Measurements from ENCODE around the gene ANXA3. TPM values are rescaled to one million over a fixed set of nuclear protein-coding genes. Genes with fewer than 3 reads are reported as not detected.

The ANXA3 gene
- total RNA-seq, 4 donors from 2014 or later = 45.7 to 84.9 (median 61.1) TPM

DNA sequence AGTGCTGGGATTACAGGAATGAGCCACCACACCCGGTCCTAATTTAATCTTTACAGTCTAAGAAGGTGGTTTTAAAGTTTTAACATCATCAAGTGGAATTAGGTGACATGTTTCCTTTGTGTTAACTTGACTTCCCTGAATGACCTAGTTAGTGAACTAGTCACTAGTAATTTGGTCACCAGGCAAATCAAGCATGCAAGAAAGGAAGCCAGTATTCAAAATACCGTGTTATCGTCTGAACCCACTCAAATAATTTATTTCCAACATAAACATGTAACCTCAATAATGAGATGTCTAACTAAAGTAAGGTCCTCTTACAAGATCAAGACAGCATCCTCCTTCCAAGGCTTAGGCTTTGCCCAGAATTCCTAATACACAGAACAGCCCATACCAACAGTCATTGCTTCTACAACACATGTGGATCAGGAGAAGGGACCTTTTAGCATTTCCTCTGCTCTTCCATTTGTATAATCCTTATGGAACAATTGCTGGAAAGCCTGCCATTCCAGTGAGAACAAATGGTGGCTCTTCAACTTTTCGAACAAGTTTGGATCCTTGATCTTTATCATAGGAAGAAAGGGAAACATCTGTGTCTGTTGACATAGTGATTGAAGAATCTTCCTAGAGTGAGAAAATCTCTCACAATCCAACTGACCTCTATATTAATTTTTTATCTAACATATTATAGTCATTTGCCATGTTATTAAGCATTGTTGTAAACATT is 97.2 kb downstream of the ANXA3 start:
- no peaks in the 10 kb centered on the region for H3K9me3 ChIP-seq
- H3K27ac ChIP-seq = peak overlapping the region in 2 of 4 donors; percentile 87 to 90
- intact Hi-C loops (cut with DNase I) = no loop called here
- 60 to 82% methylated on average over 4 of the region's 4 CpGs for WGBS, 2 donors
- H3K4me1 ChIP-seq = peaks cover 23 to 96% (median 38%) of the 10 kb centered on the region in 3 donors
- H3K27me3 ChIP-seq = no peaks in the 10 kb centered on the region
- TF ChIP-seq POLR2A (IDR thresholded peaks at IDR 0.05) = no peak
- no peak overlapping the region for H3K4me3 ChIP-seq
- H3K36me3 ChIP-seq = no peaks in the 10 kb centered on the region
- DNase-seq = no peak

DNA sequence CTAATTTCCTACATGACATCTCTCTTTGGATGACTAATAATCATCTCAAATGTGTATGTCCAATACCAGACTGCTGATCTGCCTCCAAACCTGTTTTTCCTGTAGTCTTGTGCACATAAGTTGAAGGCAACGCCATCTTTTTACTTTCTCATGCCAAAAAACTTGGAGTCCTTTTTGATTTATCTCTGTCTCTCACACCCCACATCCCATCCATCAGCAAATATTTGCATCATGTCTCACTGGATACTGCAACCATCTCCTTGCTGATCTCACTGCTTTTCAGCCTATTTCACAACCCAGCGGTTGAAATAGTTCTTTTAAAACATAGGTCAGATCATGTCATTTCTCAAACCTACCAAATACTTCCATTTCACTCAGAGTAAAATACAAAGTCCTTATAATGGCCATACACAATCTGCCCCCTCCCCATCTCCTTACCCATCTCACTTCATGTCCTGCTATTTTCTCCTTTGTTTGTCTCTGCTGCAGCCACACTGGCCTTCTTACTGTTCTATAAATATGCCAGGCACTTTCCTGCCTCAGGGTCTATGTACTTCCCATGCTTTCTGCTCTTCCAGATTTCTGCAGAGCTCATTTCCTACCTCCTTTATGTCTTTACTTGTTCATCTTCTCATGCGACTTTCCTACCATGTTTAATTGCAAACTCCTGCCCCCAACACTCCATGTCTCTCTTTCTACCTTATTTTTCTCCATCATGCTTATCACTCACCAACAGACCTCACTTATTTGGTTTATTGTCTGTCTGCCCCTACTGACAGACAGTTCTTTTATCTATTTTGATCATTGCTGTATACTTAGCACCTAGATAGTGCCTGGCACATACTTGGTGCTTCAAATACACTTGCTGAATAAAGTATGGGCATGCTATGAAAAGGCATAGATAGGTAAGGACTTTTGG is 98.8 kb downstream of the ANXA3 start:
- no peak for DNase-seq
- no peak for TF ChIP-seq POLR2A (IDR thresholded peaks at IDR 0.05)
- TF ChIP-seq, protein P1, sequence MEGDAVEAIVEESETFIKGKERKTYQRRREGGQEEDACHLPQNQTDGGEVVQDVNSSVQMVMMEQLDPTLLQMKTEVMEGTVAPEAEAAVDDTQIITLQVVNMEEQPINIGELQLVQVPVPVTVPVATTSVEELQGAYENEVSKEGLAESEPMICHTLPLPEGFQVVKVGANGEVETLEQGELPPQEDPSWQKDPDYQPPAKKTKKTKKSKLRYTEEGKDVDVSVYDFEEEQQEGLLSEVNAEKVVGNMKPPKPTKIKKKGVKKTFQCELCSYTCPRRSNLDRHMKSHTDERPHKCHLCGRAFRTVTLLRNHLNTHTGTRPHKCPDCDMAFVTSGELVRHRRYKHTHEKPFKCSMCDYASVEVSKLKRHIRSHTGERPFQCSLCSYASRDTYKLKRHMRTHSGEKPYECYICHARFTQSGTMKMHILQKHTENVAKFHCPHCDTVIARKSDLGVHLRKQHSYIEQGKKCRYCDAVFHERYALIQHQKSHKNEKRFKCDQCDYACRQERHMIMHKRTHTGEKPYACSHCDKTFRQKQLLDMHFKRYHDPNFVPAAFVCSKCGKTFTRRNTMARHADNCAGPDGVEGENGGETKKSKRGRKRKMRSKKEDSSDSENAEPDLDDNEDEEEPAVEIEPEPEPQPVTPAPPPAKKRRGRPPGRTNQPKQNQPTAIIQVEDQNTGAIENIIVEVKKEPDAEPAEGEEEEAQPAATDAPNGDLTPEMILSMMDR (IDR thresholded peaks at IDR 0.05) = no peak
- WGBS, 2 donors = 30 to 55% methylated on average over 3 of the region's 3 CpGs
- H3K27ac ChIP-seq = peak overlapping the region in 3 of 4 donors; percentile 38 to 87 (median 61)
- no peaks in the 10 kb centered on the region for H3K36me3 ChIP-seq
- H3K27me3 ChIP-seq = no peaks in the 10 kb centered on the region
- H3K4me1 ChIP-seq = peaks cover 17 to 89% (median 36%) of the 10 kb centered on the region in 3 donors
- H3K4me3 ChIP-seq = no peak overlapping the region
- intact Hi-C loops (cut with DNase I) = loop anchor here (10.0 kb wide), 1 partner anchor 124 kb away; the partner anchor contains the start of gene BMP2K
- no peaks in the 10 kb centered on the region for H3K9me3 ChIP-seq

DNA sequence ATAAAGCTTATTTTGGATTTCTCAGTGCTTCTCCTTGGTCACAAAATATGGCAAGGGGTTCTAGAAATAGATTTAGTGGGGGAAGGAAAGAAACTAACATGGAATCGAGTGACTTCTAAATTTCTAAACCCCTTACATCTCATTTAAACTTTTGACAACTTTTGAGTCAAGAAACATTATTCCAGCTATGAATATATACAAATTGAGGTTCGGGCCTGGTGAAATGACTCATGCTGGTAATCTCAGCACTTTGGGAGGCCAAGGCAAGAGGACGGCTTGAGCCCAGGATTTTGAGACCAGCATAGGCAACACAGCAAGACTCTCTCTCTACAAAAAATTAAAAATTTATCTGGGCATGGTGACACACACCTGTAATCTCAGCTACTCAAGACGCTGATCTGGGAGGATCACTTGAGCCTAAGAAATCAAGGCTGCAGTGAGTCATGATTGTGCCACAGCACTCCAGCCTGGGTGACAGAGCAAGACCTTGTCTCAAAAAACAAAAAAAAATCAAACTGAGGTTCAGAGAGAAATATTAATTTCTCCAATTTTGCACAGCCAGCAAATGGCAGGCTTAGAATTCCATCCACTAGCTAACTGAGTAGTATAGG is 99.8 kb downstream of the ANXA3 start:
- DNase-seq = no peak
- 67 to 70% methylated on average over 3 to 4 of the region's 4 CpGs for WGBS, 2 donors
- H3K36me3 ChIP-seq = no peaks in the 10 kb centered on the region

DNA sequence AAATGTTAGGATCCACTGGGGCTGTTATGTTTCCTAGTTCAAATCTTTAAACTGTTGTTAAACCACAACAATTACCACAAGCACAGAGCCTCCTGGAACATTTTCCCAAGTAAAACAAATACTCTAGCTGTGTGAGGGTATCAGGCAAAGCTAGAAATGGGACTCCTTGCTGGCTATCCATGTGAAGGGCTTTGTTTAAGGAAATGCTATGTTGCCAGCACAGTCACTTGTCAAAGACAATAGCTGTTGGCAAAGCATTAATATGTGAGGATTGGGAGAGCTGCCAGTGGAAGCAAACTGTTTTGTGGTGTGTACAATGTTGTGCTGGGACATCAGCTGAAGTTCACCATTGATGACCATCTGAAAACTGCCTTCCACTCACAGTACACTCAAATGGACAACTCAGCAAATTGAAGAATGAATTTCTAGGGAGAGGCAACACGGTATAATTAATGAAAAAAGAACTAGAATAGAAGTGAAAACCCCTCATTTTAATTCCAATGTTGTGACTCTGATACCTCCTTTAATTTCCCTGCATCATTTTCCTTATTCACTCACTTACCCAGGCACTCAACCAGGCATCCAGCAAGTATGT is 100.8 kb downstream of the ANXA3 start:
- Histone ChIP-seq H3K27me3 (no peaks in the 10 kb centered on the region), H3K9me3 (no peaks in the 10 kb centered on the region), H3K36me3 (no peaks in the 10 kb centered on the region), H3K4me3 (no peak overlapping the region), H3K4me1 (peaks cover 4 to 75% (median 23%) of the 10 kb centered on the region in 3 donors), H3K27ac (peak overlapping the region; percentile 48 to 87 (median 68))
- no peak for DNase-seq
- intact Hi-C loops (cut with DNase I) = loop anchor here (10.0 kb wide), 1 partner anchor 122 kb away; the partner anchor contains the start of gene BMP2K
- TF ChIP-seq POLR2A (IDR thresholded peaks at IDR 0.05) = no peak
- 38 to 45% methylated on average over 1 of the region's 1 CpG for WGBS, 2 donors

More for the DNA sequence above, 99.8 kb downstream of the ANXA3 start:
- TF ChIP-seq, protein P1 (IDR thresholded peaks at IDR 0.05) = no peak
- no peak for TF ChIP-seq POLR2A (IDR thresholded peaks at IDR 0.05)
- intact Hi-C loops (cut with DNase I) = loop anchor here (10.0 kb wide), 1 partner anchor 123 kb away; the partner anchor contains the start of gene BMP2K
- H3K4me1 ChIP-seq = peaks cover 11 to 80% (median 30%) of the 10 kb centered on the region in 3 donors
- H3K4me3 ChIP-seq = no peak overlapping the region
- peak overlapping the region; percentile 48 to 87 (median 68) for H3K27ac ChIP-seq
- no peaks in the 10 kb centered on the region for H3K27me3 ChIP-seq
- H3K9me3 ChIP-seq = no peaks in the 10 kb centered on the region

DNA sequence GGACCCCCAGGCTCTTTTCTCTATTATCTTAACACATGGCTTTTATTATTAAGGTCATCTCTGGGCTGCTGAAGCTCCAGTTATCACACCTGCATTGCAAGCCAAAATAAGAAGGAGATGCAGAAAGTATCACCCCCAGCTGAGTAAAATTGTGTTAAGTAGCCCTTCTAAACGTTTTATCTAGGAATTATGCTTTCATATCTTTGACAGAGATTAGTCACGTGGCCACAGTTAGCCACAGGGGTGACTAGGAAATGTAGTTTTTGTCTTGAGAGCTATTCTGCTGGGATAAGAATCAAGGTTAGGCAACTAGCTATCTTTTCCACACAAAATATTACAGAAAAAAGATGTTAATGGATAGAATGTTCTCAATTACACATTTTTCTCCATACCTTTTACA is 102.1 kb downstream of the ANXA3 start:
- no peaks in the 10 kb centered on the region for H3K9me3 ChIP-seq
- H3K27me3 ChIP-seq = no peaks in the 10 kb centered on the region
- intact Hi-C loops (cut with DNase I) = loop anchor here (10.0 kb wide), 1 partner anchor 121 kb away; the partner anchor contains the start of gene BMP2K
- no peaks in the 10 kb centered on the region for H3K36me3 ChIP-seq
- WGBS, 2 donors = 28 to 44% methylated on average over 2 of the region's 2 CpGs
- peaks cover 4 to 69% (median 23%) of the 10 kb centered on the region in 3 donors for H3K4me1 ChIP-seq
- H3K27ac ChIP-seq = no peak overlapping the region
- H3K4me3 ChIP-seq = no peak overlapping the region
- DNase-seq = no peak
- no peak for TF ChIP-seq POLR2A (IDR thresholded peaks at IDR 0.05)
- TF ChIP-seq, protein P1 (IDR thresholded peaks at IDR 0.05) = no peak

Measured in esophagus squamous epithelium (tissue), 5 donors.